H1 (cell line): Measurements from ENCODE around the gene CDHR5. TPM values are rescaled to one million over a fixed set of nuclear protein-coding genes. Genes with fewer than 3 reads are reported as not detected.

Experiments used
- CHD1 ChIP-seq: IDR thresholded peaks from 2 replicates; pipeline ENCODE4 v1.6.1; 2012; ENCODE audit warnings: low read depth, low read length, improper control_type of control experiment
- RAD21 ChIP-seq, 2 experiments: IDR thresholded peaks in 1 of 2; conservative IDR thresholded peaks in 1 of 2; 2 replicates each; pipeline ENCODE4 v1.6.1; 2011; ENCODE audit warnings: low read depth in 2 of 2, low read length in 2 of 2, improper control_type of control experiment in 1 of 2, inconsistent platforms in 1 of 2, mild to moderate bottlenecking in 1 of 2, moderate library complexity in 1 of 2
- RXRA ChIP-seq: IDR thresholded peaks from 2 replicates; pipeline ENCODE4 v1.6.1; 2011; ENCODE audit warnings: low read depth, mild to moderate bottlenecking, low read length, moderate library complexity; ENCODE audit not compliant: insufficient read depth
- TEAD4 ChIP-seq: IDR thresholded peaks from 2 replicates; pipeline ENCODE4 v1.6.1; 2012; ENCODE audit warnings: low read depth, low read length, inconsistent platforms, mixed read lengths
- polyA plus RNA-seq, 7 experiments: library from polyadenylated mRNA; depleted of rRNA in 3 of 7; stranded (reverse) in 5 of 7; unstranded in 2 of 7; fragments of >200 nt in 5 of 7; fragments of 200-250 nt in 2 of 7; gene quantifications; 1 replicate in 5 of 7; 2 replicates in 1 of 7; 4 replicates in 1 of 7; pipeline versions ENCODE4 v1.2.1 to v1.2.3, GENCODE V29; 2011 to 2013; ENCODE audit warnings: missing spikeins in 2 of 7, mixed read lengths in 2 of 7
- total RNA-seq: library from RNA; stranded (reverse); fragmentation: NEBNext Ultra II Directional; extraction: Animal tissue kit (Norgen Biotek cat#: 25700); gene quantifications from 2 replicates; pipeline ENCODE4 v1.2.1, GENCODE V29; 2021

The CDHR5 gene
- total and polyA plus RNA-seq, 2 of the 8 experiments (the other 6 are each of a cell fraction or from before 2014, with no cell fraction given): not detected

DNA sequence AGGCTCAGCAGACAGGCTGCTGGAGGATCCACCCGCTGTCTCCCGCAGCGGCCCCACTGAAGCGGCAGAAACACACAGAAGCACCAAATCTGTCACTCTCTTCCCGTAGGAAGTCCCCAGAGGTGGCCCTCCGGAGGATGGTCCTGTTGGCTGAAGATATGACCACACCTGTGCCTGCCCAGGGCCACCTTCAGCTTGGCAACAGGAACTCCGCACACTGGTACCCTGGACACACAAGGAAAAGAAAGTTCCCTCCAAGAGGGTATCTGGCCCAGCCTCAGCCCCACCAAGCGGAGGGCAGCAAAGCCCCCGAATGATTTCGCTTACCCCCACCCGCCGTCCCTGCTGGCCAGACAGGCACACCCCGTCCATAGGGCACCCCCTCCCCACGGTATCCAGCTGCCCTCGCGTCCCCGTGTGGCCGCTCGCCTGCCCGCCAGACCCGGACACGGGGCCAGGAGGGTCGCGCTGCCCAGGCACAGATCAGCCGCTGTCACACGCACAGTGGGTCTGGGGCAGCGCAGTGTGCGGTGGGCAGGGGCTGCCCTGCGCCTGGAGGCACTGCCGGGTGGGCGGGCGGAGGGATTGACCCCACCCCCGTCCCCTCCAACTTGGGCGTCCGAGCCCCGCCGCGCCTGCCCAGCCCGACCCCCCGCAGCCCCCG, 57.0 kb downstream of the CDHR5 start (continued):
- TF ChIP-seq RXRA (no peak), TEAD4 (no peak), RAD21 (IDR thresholded peaks at IDR 0.05 in 1 of 2, conservative IDR thresholded peaks at IDR 0.05 in 1 of 2; ENCODE audit: low read depth in 2 of 2, low read length in 2 of 2) (no peak), CHD1 (no peak)
